Vagina (tissue), 2 donors: ENCODE measurements around the gene ZNF782. TPM values are rescaled to one million over a fixed set of nuclear protein-coding genes. Genes with fewer than 3 reads are reported as not detected.

ENCODE experiments used
- DNase-seq, 2 donors: peaks; one replicate each; pipeline ENCODE4 v3.0.0-alpha.2; 2017; ENCODE audit errors: extremely low spot score in 2 of 2
- H3K27ac ChIP-seq: fragments of 200-600 bp; sonication (generic); one replicate; pipeline ENCODE4 v1.5.1; 2019
- H3K27me3 ChIP-seq: fragments of 200-600 bp; sonication (generic); one replicate; pipeline ENCODE4 v1.5.1; 2019
- H3K36me3 ChIP-seq, 2 donors: fragments of 200-600 bp; sonication (generic); one replicate each; pipeline ENCODE4 v1.5.1; 2017 to 2019
- H3K4me1 ChIP-seq: fragments of 200-600 bp; sonication (generic); one replicate; pipeline ENCODE4 v1.5.1; 2019
- H3K4me3 ChIP-seq, 2 donors: fragments of 200-600 bp; sonication (generic); 1 replicate in 1 of 2; 2 replicates in 1 of 2; pipeline ENCODE4 v1.5.1; 2016 to 2019
- H3K9me3 ChIP-seq: fragments of 200-600 bp; sonication (generic); one replicate; pipeline ENCODE4 v1.5.1; 2019
- CTCF ChIP-seq, 3 experiments: fragments of 450-650 bp in 2 of 3; fragments of 200-600 bp in 1 of 3; sonication (generic) in 1 of 3; IDR thresholded peaks; one replicate each; pipeline ENCODE4 v1.5.1; 2017 to 2019; ENCODE audit warnings: antibody characterized with exemption in 3 of 3, mild to moderate bottlenecking in 2 of 3, moderate library complexity in 2 of 3
- POLR2A ChIP-seq, 2 donors: fragments of 450-650 bp; IDR thresholded peaks; one replicate each; pipeline ENCODE4 v1.6.1; 2017; ENCODE audit warnings: antibody characterized with exemption in 2 of 2, mild to moderate bottlenecking in 2 of 2, moderate library complexity in 2 of 2
- POLR2AphosphoS5 ChIP-seq, 2 donors: sonication (generic); formaldehyde crosslinking; IDR thresholded peaks; one replicate each; pipeline ENCODE4 v1.9.0; 2017; ENCODE audit warnings: antibody characterized with exemption in 2 of 2, mild to moderate bottlenecking in 2 of 2, low read depth in 1 of 2; ENCODE audit not compliant: insufficient read depth in 1 of 2
- intact Hi-C: fragments of 100-400 bp; cut with DNase I; formaldehyde crosslinking; loops from one replicate; pipeline ENCODE4 v1.15.1; 2023
- total RNA-seq: library from RNA; depleted of rRNA; stranded (reverse); fragments of >200 nt; gene quantifications from one replicate; pipeline ENCODE4 v1.2.3, GENCODE V29; 2016

ZNF782 gene
- total RNA-seq, 1 donor from 2014 or later, result 16.9 TPM

GRCh38 chr9:96771124-96771523 is 83.2 kb downstream of the ZNF782 start:
- Histone ChIP-seq H3K4me1 (no peaks in the 10 kb centered on the region), H3K4me3 (no peak overlapping the region), H3K9me3 (peaks cover 45% of the 10 kb centered on the region), H3K27ac (no peak overlapping the region), H3K36me3 (peaks cover 0 to 94% of the 10 kb centered on the region in 2 donors), H3K27me3 (no peaks in the 10 kb centered on the region)
- intact Hi-C loops, result no loop called here
- DNase-seq, result no peak
- TF ChIP-seq POLR2AphosphoS5 (IDR thresholded peaks at IDR 0.05; ENCODE audit: insufficient read depth in 1 of 2, low read depth in 1 of 2), result no peak
- no peak for TF ChIP-seq POLR2A (IDR thresholded peaks at IDR 0.05)
- TF ChIP-seq CTCF (IDR thresholded peaks at IDR 0.05), result no peak

DNA sequence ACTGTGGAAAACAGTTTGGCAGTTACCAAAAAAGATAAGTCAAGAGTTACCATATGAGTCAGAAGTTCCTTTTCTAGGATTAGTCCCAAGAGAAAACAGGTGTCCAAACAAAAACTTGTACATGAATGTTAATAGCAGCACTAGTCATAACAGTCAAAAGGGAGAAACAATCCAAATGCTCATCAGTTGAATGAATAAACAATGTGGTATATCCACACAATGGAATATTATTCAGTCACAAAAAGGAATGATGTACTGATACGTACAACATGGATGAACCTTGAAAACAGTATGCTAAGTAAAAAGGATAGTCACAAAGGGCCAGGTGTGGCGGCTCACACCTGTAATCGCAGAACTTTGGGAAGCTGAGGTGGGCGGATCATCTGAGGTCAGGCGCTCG is 84.3 kb downstream of the ZNF782 start:
- Histone ChIP-seq H3K4me3 (no peak overlapping the region), H3K9me3 (peaks cover 47% of the 10 kb centered on the region), H3K27me3 (no peaks in the 10 kb centered on the region), H3K4me1 (no peaks in the 10 kb centered on the region), H3K36me3 (peaks cover under 1 to 96% of the 10 kb centered on the region in 2 donors), H3K27ac (no peak overlapping the region)
- no peak for DNase-seq
- intact Hi-C loops, result no loop called here
- TF ChIP-seq POLR2A (IDR thresholded peaks at IDR 0.05) (no peak), POLR2AphosphoS5 (IDR thresholded peaks at IDR 0.05; ENCODE audit: insufficient read depth in 1 of 2, low read depth in 1 of 2) (no peak), CTCF (IDR thresholded peaks at IDR 0.05) (no peak)

Other genes with a start within 250 kb of the ZNF782 start
- 15.7 TPM for gene CDC14B, start 234.7 kb downstream of the ZNF782 start, total RNA-seq
- 15.0 TPM for gene PRXL2C, start 199.2 kb downstream of the ZNF782 start, total RNA-seq
- gene ZNF510, start 76.4 kb downstream of the ZNF782 start, total RNA-seq, result 10.6 TPM
- gene NUTM2G, start 74.3 kb upstream of the ZNF782 start, total RNA-seq, result not detected
- 1.5 TPM for gene CTSV, start 184.6 kb upstream of the ZNF782 start, total RNA-seq